Measurements from ENCODE around the gene LIMD2. TPM values are rescaled to one million over a fixed set of nuclear protein-coding genes. Genes with fewer than 3 reads are reported as not detected.

The LIMD2 gene
- total RNA-seq, 1 experiment from 2014 or later, result 15.3 TPM

- no peaks in the 10 kb centered on the region for H3K4me1 ChIP-seq (ENCODE audit: control insufficient read depth, insufficient read depth, low read length)
- no peaks in the 10 kb centered on the region for H3K36me3 ChIP-seq (ENCODE audit: control insufficient read depth, insufficient read depth, low read length)
- no peak overlapping the region for H3K4me3 ChIP-seq (ENCODE audit: low read depth in 2 of 2, low read length in 2 of 2)
- POLR2A ChIA-PET, result no interaction called here
- BruUV-seq (replicated peaks), result no TSS peak
- no peaks in the 10 kb centered on the region for H3K9me3 ChIP-seq (ENCODE audit: control insufficient read depth, insufficient read depth, low read depth, low read length)
- intact Hi-C loops (cut with micrococcal nuclease; ENCODE audit: unreplicated experiment) (no loop called here), in situ Hi-C loops (cut with HindIII; ENCODE audit: low pct_unique_long_range_greater_than_20kb, low sequenced_read_pairs) (no loop called here)
- TF ChIP-seq POLR2AphosphoS5 (IDR thresholded peaks at IDR 0.05; ENCODE audit: low read depth, low read length), result no peak
- TF ChIP-seq SIN3A (IDR thresholded peaks at IDR 0.05; ENCODE audit: borderline replicate concordance, insufficient read depth, low read depth, low read length), result no peak
- TF ChIP-seq TCF7L2 (IDR thresholded peaks at IDR 0.05; ENCODE audit: low read depth, low read length), result no peak
- no peak for TF ChIP-seq REST (IDR thresholded peaks at IDR 0.05; ENCODE audit: insufficient read depth in 1 of 2, low read depth in 2 of 2, low read length in 1 of 2)
- no peak for TF ChIP-seq CTCF (IDR thresholded peaks at IDR 0.05)
- CTCF ChIA-PET, result no interaction called here
- H3K27ac ChIP-seq (ENCODE audit: low read length), result no peak overlapping the region
- DNase-seq (ENCODE audit: low read depth, low spot score) (no peak), ATAC-seq (no peak)
- H3K27me3 ChIP-seq (ENCODE audit: control insufficient read depth, insufficient read depth, low read length), result no peaks in the 10 kb centered on the region
These were observed 53.5 kb downstream of the LIMD2 start for GRCh38 chr17:63646488-63646806.

Other genes with a start within 250 kb of the LIMD2 start
- 4.5 TPM for gene ACE, start 223.1 kb downstream of the LIMD2 start, total RNA-seq (2021; ENCODE audit: unreplicated experiment)
- not detected for gene KCNH6, start 176.8 kb downstream of the LIMD2 start, total RNA-seq (2021; ENCODE audit: unreplicated experiment)
- gene DCAF7, start 149.6 kb downstream of the LIMD2 start, total RNA-seq (2021; ENCODE audit: unreplicated experiment), result 60.4 TPM
- gene TACO1, start 99.2 kb downstream of the LIMD2 start, total RNA-seq (2021; ENCODE audit: unreplicated experiment), result 17.9 TPM
- gene MAP3K3, start 77.7 kb downstream of the LIMD2 start, total RNA-seq (2021; ENCODE audit: unreplicated experiment), result 22.3 TPM
- gene STRADA, start 41.7 kb upstream of the LIMD2 start, total RNA-seq (2021; ENCODE audit: unreplicated experiment), result 26.0 TPM
- gene CCDC47, start 73.5 kb upstream of the LIMD2 start, total RNA-seq (2021; ENCODE audit: unreplicated experiment), result 64.8 TPM
- 89.6 TPM for gene DDX42, start 74.0 kb upstream of the LIMD2 start, total RNA-seq (2021; ENCODE audit: unreplicated experiment)
- gene PSMC5, start 127.3 kb upstream of the LIMD2 start, total RNA-seq (2021; ENCODE audit: unreplicated experiment), result 145 TPM
- gene FTSJ3, start 127.5 kb upstream of the LIMD2 start, total RNA-seq (2021; ENCODE audit: unreplicated experiment), result 41.3 TPM
- 59.4 TPM for gene SMARCD2, start 142.6 kb upstream of the LIMD2 start, total RNA-seq (2021; ENCODE audit: unreplicated experiment)
- gene CSH2, start 173.6 kb upstream of the LIMD2 start, total RNA-seq (2021; ENCODE audit: unreplicated experiment), result not detected
- not detected for gene GH2, start 181.8 kb upstream of the LIMD2 start, total RNA-seq (2021; ENCODE audit: unreplicated experiment)
- not detected for gene CSH1, start 196.4 kb upstream of the LIMD2 start, total RNA-seq (2021; ENCODE audit: unreplicated experiment)
- gene CSHL1, start 211.1 kb upstream of the LIMD2 start, total RNA-seq (2021; ENCODE audit: unreplicated experiment), result not detected
- gene GH1, start 218.7 kb upstream of the LIMD2 start, total RNA-seq (2021; ENCODE audit: unreplicated experiment), result not detected
- not detected for gene CD79B, start 232.2 kb upstream of the LIMD2 start, total RNA-seq (2021; ENCODE audit: unreplicated experiment)

All from Panc1 (cell line).